ENCODE measurements around the gene DGCR8.

DGCR8 gene

GRCh38 chr22:20138868-20139267 lies 58.8 kb downstream of the DGCR8 start:
- no peaks in the 10 kb centered on the region for H3K9me3 ChIP-seq
- TF ChIP-seq CTCF (IDR thresholded peaks at IDR 0.05; ENCODE audit: low read depth, low read length), result no peak
- no peak for DNase-seq
- H3K27me3 ChIP-seq, result no peaks in the 10 kb centered on the region
- H3K4me3 ChIP-seq (ENCODE audit: low read depth, low read length), result no peak overlapping the region
- peaks cover 25% of the 10 kb centered on the region for H3K36me3 ChIP-seq
- H3K4me1 ChIP-seq, result peaks cover 35% of the 10 kb centered on the region

GRCh38 chr22:20139391-20140106 lies 59.5 kb downstream of the DGCR8 start:
- DNase-seq, result no peak
- Histone ChIP-seq H3K4me3 (ENCODE audit: low read depth, low read length) (no peak overlapping the region), H3K36me3 (peaks cover 25% of the 10 kb centered on the region), H3K27me3 (no peaks in the 10 kb centered on the region), H3K4me1 (peaks cover 35% of the 10 kb centered on the region), H3K9me3 (no peaks in the 10 kb centered on the region)
- no peak for TF ChIP-seq CTCF (IDR thresholded peaks at IDR 0.05; ENCODE audit: low read depth, low read length)

GRCh38 chr22:20140107-20140445 lies 60.0 kb downstream of the DGCR8 start:
- Histone ChIP-seq H3K4me1 (peaks cover 33% of the 10 kb centered on the region), H3K4me3 (ENCODE audit: low read depth, low read length) (no peak overlapping the region), H3K9me3 (no peaks in the 10 kb centered on the region)

GRCh38 chr22:20140521-20140964 lies 60.5 kb downstream of the DGCR8 start:
- no peak for TF ChIP-seq CTCF (IDR thresholded peaks at IDR 0.05; ENCODE audit: low read depth, low read length)
- peaks cover 28% of the 10 kb centered on the region for H3K4me1 ChIP-seq

More at GRCh38 chr22:20140107-20140445, 60.0 kb downstream of the DGCR8 start:
- Histone ChIP-seq H3K27me3 (no peaks in the 10 kb centered on the region), H3K36me3 (peaks cover 26% of the 10 kb centered on the region)
- no peak for DNase-seq
- no peak for TF ChIP-seq CTCF (IDR thresholded peaks at IDR 0.05; ENCODE audit: low read depth, low read length)

GRCh38 chr22:20141186-20142077 lies 61.4 kb downstream of the DGCR8 start:
- Histone ChIP-seq H3K4me3 (ENCODE audit: low read depth, low read length) (no peak overlapping the region), H3K27me3 (no peaks in the 10 kb centered on the region), H3K9me3 (no peaks in the 10 kb centered on the region), H3K4me1 (peaks cover 19% of the 10 kb centered on the region), H3K36me3 (peaks cover 33% of the 10 kb centered on the region)
- no peak for TF ChIP-seq CTCF (IDR thresholded peaks at IDR 0.05; ENCODE audit: low read depth, low read length)
- no peak for DNase-seq

More at GRCh38 chr22:20140521-20140964, 60.5 kb downstream of the DGCR8 start:
- no peak for DNase-seq
- Histone ChIP-seq H3K9me3 (no peaks in the 10 kb centered on the region), H3K27me3 (no peaks in the 10 kb centered on the region), H3K4me3 (ENCODE audit: low read depth, low read length) (no peak overlapping the region), H3K36me3 (peaks cover 31% of the 10 kb centered on the region)
